AG09319 (cell line): ENCODE data around the gene CACNA1B.
"Not testable (repeated sequence)": the region's sequence is repeated elsewhere in the genome, so short reads cannot be mapped to it uniquely, and the experiment has no call there.

ENCODE experiments used
- DNase-seq: peaks from one replicate; pipeline ENCODE4 v3.0.0-alpha.2; 2010; ENCODE audit warnings: low read depth; ENCODE audit errors: extremely low read depth
- TF ChIP-seq, protein P1 (sequence below): IDR thresholded peaks from 2 replicates; pipeline ENCODE4 v1.5.1; 2011; ENCODE audit warnings: low read depth, mild to moderate bottlenecking, inconsistent platforms, low read length, moderate library complexity

The CACNA1B gene

GRCh38 chr9:137877506-137878122 is at the start of gene CACNA1B:
Gene CACNA1B (plus strand): TSS chr9:137877782. CDS start chr9:137877934, 152 bp downstream.
- not testable (repeated sequence) for DNase-seq

DNA sequence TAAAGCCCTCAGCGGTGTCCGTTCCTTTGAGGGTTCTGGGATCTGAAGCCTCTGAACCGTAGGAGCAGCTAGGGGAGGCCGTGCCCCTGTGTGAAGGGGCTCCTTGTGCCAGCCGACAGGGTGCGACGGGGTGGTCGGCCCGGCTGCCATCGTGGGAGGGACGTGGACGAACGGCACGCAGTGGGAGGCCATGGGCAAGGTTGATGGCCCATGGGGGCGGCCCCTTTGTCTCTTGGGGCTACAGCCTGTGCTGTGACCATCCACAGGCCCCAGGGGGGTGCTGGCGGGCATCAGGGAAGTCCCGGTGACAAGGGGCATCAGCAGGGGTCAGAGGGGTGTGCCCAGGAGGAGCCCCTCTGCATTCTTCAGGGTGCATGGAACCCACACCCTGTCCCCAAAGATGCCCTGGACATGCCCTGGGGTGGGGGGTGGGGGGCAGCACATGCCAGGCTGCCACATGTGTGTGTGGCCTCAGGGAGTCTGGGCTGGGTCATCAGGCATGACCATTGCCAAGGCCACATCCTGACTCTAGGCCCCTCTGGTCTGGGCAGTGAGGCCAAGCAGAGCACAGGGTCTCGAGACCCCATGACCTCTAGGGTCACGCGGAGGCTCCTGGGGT is 49.6 kb upstream of the CACNA1B start:
- TF ChIP-seq, protein P1, sequence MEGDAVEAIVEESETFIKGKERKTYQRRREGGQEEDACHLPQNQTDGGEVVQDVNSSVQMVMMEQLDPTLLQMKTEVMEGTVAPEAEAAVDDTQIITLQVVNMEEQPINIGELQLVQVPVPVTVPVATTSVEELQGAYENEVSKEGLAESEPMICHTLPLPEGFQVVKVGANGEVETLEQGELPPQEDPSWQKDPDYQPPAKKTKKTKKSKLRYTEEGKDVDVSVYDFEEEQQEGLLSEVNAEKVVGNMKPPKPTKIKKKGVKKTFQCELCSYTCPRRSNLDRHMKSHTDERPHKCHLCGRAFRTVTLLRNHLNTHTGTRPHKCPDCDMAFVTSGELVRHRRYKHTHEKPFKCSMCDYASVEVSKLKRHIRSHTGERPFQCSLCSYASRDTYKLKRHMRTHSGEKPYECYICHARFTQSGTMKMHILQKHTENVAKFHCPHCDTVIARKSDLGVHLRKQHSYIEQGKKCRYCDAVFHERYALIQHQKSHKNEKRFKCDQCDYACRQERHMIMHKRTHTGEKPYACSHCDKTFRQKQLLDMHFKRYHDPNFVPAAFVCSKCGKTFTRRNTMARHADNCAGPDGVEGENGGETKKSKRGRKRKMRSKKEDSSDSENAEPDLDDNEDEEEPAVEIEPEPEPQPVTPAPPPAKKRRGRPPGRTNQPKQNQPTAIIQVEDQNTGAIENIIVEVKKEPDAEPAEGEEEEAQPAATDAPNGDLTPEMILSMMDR, result no peak
- DNase-seq, result no peak

- no peak for DNase-seq
- TF ChIP-seq, protein P1, result no peak
Observed at GRCh38 chr9:137828527-137829259, 48.9 kb upstream of the CACNA1B start.

DNA sequence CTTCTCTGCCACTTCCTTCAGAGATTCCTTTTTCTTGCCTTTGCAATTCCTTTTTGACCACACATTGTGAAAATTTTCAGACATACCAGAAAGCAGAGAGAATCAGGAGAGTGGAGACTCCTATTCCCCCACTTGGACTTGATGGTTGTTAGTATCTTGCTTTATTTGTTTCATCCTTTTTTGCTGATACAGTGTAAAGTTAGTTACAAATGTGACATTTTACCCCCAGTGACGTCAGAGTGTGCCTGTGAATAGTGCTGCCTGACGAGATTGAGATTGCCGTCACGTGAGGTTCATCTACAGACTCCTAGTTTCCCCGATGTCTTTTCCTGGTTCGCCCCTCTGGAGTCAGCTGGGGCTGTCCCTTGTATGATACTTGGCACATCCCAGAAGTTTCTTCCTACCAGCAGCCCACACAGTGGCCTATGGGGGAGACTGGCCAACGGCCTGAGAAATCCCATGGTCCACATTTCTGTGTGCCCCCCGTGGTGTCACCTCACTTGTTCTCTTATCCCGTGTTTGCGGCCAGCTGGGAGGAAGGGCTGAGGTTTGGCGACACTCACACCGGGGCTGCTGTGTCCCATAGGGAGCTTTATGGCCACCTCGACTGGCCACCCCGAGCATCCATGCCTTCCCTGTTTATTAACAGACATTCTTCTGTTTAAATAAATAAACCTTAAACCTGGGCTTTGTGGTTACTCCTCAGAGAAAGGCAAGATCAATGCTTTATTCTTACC is 48.2 kb upstream of the CACNA1B start:
- TF ChIP-seq, protein P1, result no peak
- DNase-seq, result no peak

GRCh38 chr9:137832191-137832700 is 45.3 kb upstream of the CACNA1B start:
- TF ChIP-seq, protein P1, result no peak

GRCh38 chr9:137832830-137833590 is 44.6 kb upstream of the CACNA1B start:
- DNase-seq, result no peak
- TF ChIP-seq, protein P1, result no peak

More at GRCh38 chr9:137832191-137832700, 45.3 kb upstream of the CACNA1B start:
- DNase-seq, result no peak
